Heart left ventricle (tissue), 13 donors: Measurements from ENCODE around the gene NXF1.

Experiments used
- POLR2A ChIP-seq, 2 donors: fragments of 450-650 bp; IDR thresholded peaks; one replicate each; pipeline ENCODE4 v1.6.1; 2017; ENCODE audit warnings: antibody characterized with exemption in 2 of 2, mild to moderate bottlenecking in 2 of 2, moderate library complexity in 2 of 2
- TF ChIP-seq, protein P1 (sequence below), 12 donors: fragments of 200-600 bp; sonication (generic) in 4 of 12; IDR thresholded peaks; one replicate each; pipeline versions ENCODE4 v1.5.0 to v1.8.0; 2018 to 2022; ENCODE audit warnings: antibody characterized with exemption in 12 of 12, mild to moderate bottlenecking in 5 of 12
- donor health status: ischemic (EF 13 %, LVEDD 7.1; RV severe dilation, severe dysfunction).
- donor health status: DM: no; HTN: yes; CAD: no.
- donor health status: DM: no; HTN: no; CAD: no.
- donor health status: ischemic (EF 25% LVEDD 6.9; RV normal size, moderate dysfunction).
- donor health status: ischemic (EF 25% LVEDD 5.7; RV mildly dilated, moderate dysfunction).
- donor health status: ischemic (EF 35%, LVEDD 5.7; RV mildly dilated, moderate dysfunction).
- donor health status: nonischemic (EF 11% LVEDD 7.7; RV severe dilation, severe dysfunction).
- donor health status: DM: yes; HTN: yes; CAD: no.
- donor health status: PGD.
- donor health status: ischemic (EF 29% LVEDD 5.4; RV normal size, mild dysfunction).
- donor health status: nonischemic (EF 23%, LVEDD 6.1; RV moderate dilation, normal function).

DNA sequence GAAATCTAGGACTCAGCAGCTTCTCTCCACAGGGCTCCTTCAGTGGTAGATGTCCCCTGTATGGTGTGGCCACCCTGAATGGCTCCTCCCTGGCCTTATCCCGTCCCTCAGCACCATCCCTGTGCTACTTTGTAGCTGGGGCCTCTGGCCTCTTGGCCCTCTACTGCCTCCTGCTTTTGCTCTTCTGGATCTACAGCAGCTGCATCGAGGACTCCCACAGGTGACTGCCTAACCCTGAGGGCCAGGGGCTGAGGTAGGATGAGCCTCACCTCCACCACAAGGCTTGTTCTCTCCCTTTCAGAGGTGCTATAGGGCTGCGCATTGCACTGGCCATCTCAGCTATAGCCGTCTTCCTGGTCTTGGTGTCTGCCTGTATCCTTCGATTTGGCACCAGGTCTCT lies 16.2 kb downstream of the NXF1 start:
- TF ChIP-seq, protein P1, sequence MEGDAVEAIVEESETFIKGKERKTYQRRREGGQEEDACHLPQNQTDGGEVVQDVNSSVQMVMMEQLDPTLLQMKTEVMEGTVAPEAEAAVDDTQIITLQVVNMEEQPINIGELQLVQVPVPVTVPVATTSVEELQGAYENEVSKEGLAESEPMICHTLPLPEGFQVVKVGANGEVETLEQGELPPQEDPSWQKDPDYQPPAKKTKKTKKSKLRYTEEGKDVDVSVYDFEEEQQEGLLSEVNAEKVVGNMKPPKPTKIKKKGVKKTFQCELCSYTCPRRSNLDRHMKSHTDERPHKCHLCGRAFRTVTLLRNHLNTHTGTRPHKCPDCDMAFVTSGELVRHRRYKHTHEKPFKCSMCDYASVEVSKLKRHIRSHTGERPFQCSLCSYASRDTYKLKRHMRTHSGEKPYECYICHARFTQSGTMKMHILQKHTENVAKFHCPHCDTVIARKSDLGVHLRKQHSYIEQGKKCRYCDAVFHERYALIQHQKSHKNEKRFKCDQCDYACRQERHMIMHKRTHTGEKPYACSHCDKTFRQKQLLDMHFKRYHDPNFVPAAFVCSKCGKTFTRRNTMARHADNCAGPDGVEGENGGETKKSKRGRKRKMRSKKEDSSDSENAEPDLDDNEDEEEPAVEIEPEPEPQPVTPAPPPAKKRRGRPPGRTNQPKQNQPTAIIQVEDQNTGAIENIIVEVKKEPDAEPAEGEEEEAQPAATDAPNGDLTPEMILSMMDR (IDR thresholded peaks at IDR 0.05) = no peak
- no peak for TF ChIP-seq POLR2A (IDR thresholded peaks at IDR 0.05)
